T47D (cell line): ENCODE measurements around the gene TNFRSF13B.
A peak's percentile ranks its signal among the peaks of the same experiment; 100 is the strongest.
"Not testable (repeated sequence)": the region's sequence is repeated elsewhere in the genome, so short reads cannot be mapped to it uniquely, and the experiment has no call there.

Experiments
- DNase-seq, 2 experiments: peaks; one replicate each; pipeline versions ENCODE4 v3.0.0 to v3.0.0-alpha.2; 2011 to 2012; ENCODE audit warnings: low read depth in 1 of 2, low spot score in 1 of 2
- JUND ChIP-seq: IDR thresholded peaks from 2 replicates; pipeline ENCODE4 v1.6.1; 2012; ENCODE audit warnings: low read depth
- in situ Hi-C: cut with HindIII; loops from 2 replicates; pipeline ENCODE4 v1.10.0; 2016; ENCODE audit warnings: low sequenced_read_pairs, low pct_unique_long_range_greater_than_20kb

The TNFRSF13B gene

GRCh38 chr17:16968786-16969185 lies 3.1 kb downstream of the TNFRSF13B start:
- in situ Hi-C loops = no loop called here
- no peak for TF ChIP-seq JUND
- no peak for DNase-seq

- no peak for DNase-seq
- in situ Hi-C loops = no loop called here
- TF ChIP-seq JUND = no peak
Measured at GRCh38 chr17:16962804-16963203, 9.1 kb downstream of the TNFRSF13B start.

- no peak for TF ChIP-seq JUND
- no peak for DNase-seq
- in situ Hi-C loops = no loop called here
Measured at GRCh38 chr17:16961792-16962191, 10.1 kb downstream of the TNFRSF13B start.

- in situ Hi-C loops, DNase-seq: not testable (repeated sequence)
Measured at GRCh38 chr17:16961022-16961421, 10.9 kb downstream of the TNFRSF13B start.

GRCh38 chr17:16955011-16955410 lies 16.9 kb downstream of the TNFRSF13B start:
- in situ Hi-C loops, DNase-seq: not testable (repeated sequence)

GRCh38 chr17:16954521-16954920 lies 17.4 kb downstream of the TNFRSF13B start:
- in situ Hi-C loops = no loop called here
- no peak for TF ChIP-seq JUND

GRCh38 chr17:16953841-16954240 lies 18.1 kb downstream of the TNFRSF13B start:
- no peak for TF ChIP-seq JUND
- in situ Hi-C loops = no loop called here
- no peak for DNase-seq

More at GRCh38 chr17:16954521-16954920, 17.4 kb downstream of the TNFRSF13B start:
- no peak for DNase-seq

- in situ Hi-C loops = no loop called here
Measured at GRCh38 chr17:16953347-16953746, 18.6 kb downstream of the TNFRSF13B start.

GRCh38 chr17:16952401-16952800 lies 19.5 kb downstream of the TNFRSF13B start:
- TF ChIP-seq JUND = no peak
- no peak for DNase-seq
- in situ Hi-C loops = no loop called here

More at GRCh38 chr17:16953347-16953746, 18.6 kb downstream of the TNFRSF13B start:
- TF ChIP-seq JUND = no peak
- DNase-seq = no peak

- in situ Hi-C loops = no loop called here
- TF ChIP-seq JUND = no peak
- no peak for DNase-seq
Measured at GRCh38 chr17:16950488-16950887, 21.4 kb downstream of the TNFRSF13B start.

GRCh38 chr17:16948587-16949376 lies 23.1 kb downstream of the TNFRSF13B start:
- no peak for TF ChIP-seq JUND
- in situ Hi-C loops = no loop called here
- DNase-seq = no peak

- TF ChIP-seq JUND = no peak
- in situ Hi-C loops = no loop called here
- no peak for DNase-seq
Measured at GRCh38 chr17:16947470-16947869, 24.4 kb downstream of the TNFRSF13B start.

GRCh38 chr17:16945663-16946218 lies 26.2 kb downstream of the TNFRSF13B start:
- TF ChIP-seq JUND = no peak
- in situ Hi-C loops = no loop called here
- DNase-seq = peak in 1 of 2 experiments; percentile 28

GRCh38 chr17:16945136-16945482 lies 26.8 kb downstream of the TNFRSF13B start:
- no peak for TF ChIP-seq JUND
- no peak for DNase-seq
- in situ Hi-C loops = no loop called here
